ENCODE measurements around the gene NR3C2.

NR3C2 gene

GRCh38 chr4:148367756-148368155 lies 74.5 kb downstream of the NR3C2 start:
- no peak for DNase-seq
- no peak overlapping the region for H3K4me3 Mint-ChIP-seq
- H3K9me3 Mint-ChIP-seq = no peaks in the 10 kb centered on the region
- H3K27me3 Mint-ChIP-seq = no peaks in the 10 kb centered on the region
- CTCF ChIA-PET = no interaction called here
- no peak overlapping the region for H3K27ac Mint-ChIP-seq
- H3K36me3 Mint-ChIP-seq = no peaks in the 10 kb centered on the region
- peaks cover 4% of the 10 kb centered on the region for H3K4me1 Mint-ChIP-seq

- H3K9me3 Mint-ChIP-seq = no peaks in the 10 kb centered on the region
- H3K4me3 Mint-ChIP-seq = no peak overlapping the region
- H3K4me1 Mint-ChIP-seq = peaks cover 4% of the 10 kb centered on the region
- no peaks in the 10 kb centered on the region for H3K36me3 Mint-ChIP-seq
- H3K27ac Mint-ChIP-seq = no peak overlapping the region
- DNase-seq = no peak
- CTCF ChIA-PET = no interaction called here
- no peaks in the 10 kb centered on the region for H3K27me3 Mint-ChIP-seq
Measured at GRCh38 chr4:148366251-148366650, 76.0 kb downstream of the NR3C2 start.

GRCh38 chr4:148364525-148364924 lies 77.7 kb downstream of the NR3C2 start:
- DNase-seq = no peak
- Mint-ChIP-seq H3K36me3 (no peaks in the 10 kb centered on the region), H3K4me3 (no peak overlapping the region), H3K4me1 (peaks cover 8% of the 10 kb centered on the region), H3K27me3 (no peaks in the 10 kb centered on the region), H3K27ac (no peak overlapping the region), H3K9me3 (no peaks in the 10 kb centered on the region)
- CTCF ChIA-PET = no interaction called here

GRCh38 chr4:148359769-148360168 lies 82.4 kb downstream of the NR3C2 start:
- Mint-ChIP-seq H3K27ac (no peak overlapping the region), H3K27me3 (no peaks in the 10 kb centered on the region), H3K9me3 (no peaks in the 10 kb centered on the region), H3K36me3 (no peaks in the 10 kb centered on the region), H3K4me3 (no peak overlapping the region), H3K4me1 (peaks cover 20% of the 10 kb centered on the region)
- no peak for DNase-seq
- CTCF ChIA-PET = no interaction called here

GRCh38 chr4:148355442-148356123 lies 86.6 kb downstream of the NR3C2 start:
- H3K27me3 Mint-ChIP-seq = no peaks in the 10 kb centered on the region
- H3K4me3 Mint-ChIP-seq = no peak overlapping the region
- CTCF ChIA-PET = no interaction called here
- H3K9me3 Mint-ChIP-seq = no peaks in the 10 kb centered on the region
- peak overlapping the region; percentile 83 for H3K27ac Mint-ChIP-seq
- DNase-seq = no peak
- peaks cover 20% of the 10 kb centered on the region for H3K4me1 Mint-ChIP-seq
- no peaks in the 10 kb centered on the region for H3K36me3 Mint-ChIP-seq

GRCh38 chr4:148354186-148354585 lies 88.0 kb downstream of the NR3C2 start:
- DNase-seq = no peak
- CTCF ChIA-PET = no interaction called here
- Mint-ChIP-seq H3K27ac (no peak overlapping the region), H3K4me1 (peaks cover 15% of the 10 kb centered on the region), H3K4me3 (no peak overlapping the region), H3K36me3 (no peaks in the 10 kb centered on the region), H3K9me3 (no peaks in the 10 kb centered on the region), H3K27me3 (no peaks in the 10 kb centered on the region)

- H3K4me3 Mint-ChIP-seq = no peak overlapping the region
- no peaks in the 10 kb centered on the region for H3K9me3 Mint-ChIP-seq
- no peaks in the 10 kb centered on the region for H3K36me3 Mint-ChIP-seq
- H3K27ac Mint-ChIP-seq = no peak overlapping the region
- H3K4me1 Mint-ChIP-seq = peaks cover 15% of the 10 kb centered on the region
- CTCF ChIA-PET = no interaction called here
- no peak for DNase-seq
- H3K27me3 Mint-ChIP-seq = no peaks in the 10 kb centered on the region
Measured at GRCh38 chr4:148353571-148353970, 88.6 kb downstream of the NR3C2 start.

- no peak overlapping the region for H3K27ac Mint-ChIP-seq
- no peak overlapping the region for H3K4me3 Mint-ChIP-seq
- no peaks in the 10 kb centered on the region for H3K27me3 Mint-ChIP-seq
- CTCF ChIA-PET = no interaction called here
- H3K4me1 Mint-ChIP-seq = no peaks in the 10 kb centered on the region
- no peak for DNase-seq
- H3K36me3 Mint-ChIP-seq = no peaks in the 10 kb centered on the region
- H3K9me3 Mint-ChIP-seq = no peaks in the 10 kb centered on the region
Measured at GRCh38 chr4:148349153-148349552, 93.1 kb downstream of the NR3C2 start.

- DNase-seq = no peak
- CTCF ChIA-PET = no interaction called here
- no peaks in the 10 kb centered on the region for H3K4me1 Mint-ChIP-seq
- no peak overlapping the region for H3K4me3 Mint-ChIP-seq
- H3K36me3 Mint-ChIP-seq = no peaks in the 10 kb centered on the region
- H3K27me3 Mint-ChIP-seq = no peaks in the 10 kb centered on the region
- no peak overlapping the region for H3K27ac Mint-ChIP-seq
- no peaks in the 10 kb centered on the region for H3K9me3 Mint-ChIP-seq
Measured at GRCh38 chr4:148346657-148347056, 95.6 kb downstream of the NR3C2 start.

GRCh38 chr4:148345509-148345908 lies 96.7 kb downstream of the NR3C2 start:
- Mint-ChIP-seq H3K27ac (no peak overlapping the region), H3K27me3 (no peaks in the 10 kb centered on the region), H3K4me3 (no peak overlapping the region), H3K9me3 (no peaks in the 10 kb centered on the region), H3K4me1 (no peaks in the 10 kb centered on the region), H3K36me3 (no peaks in the 10 kb centered on the region)
- DNase-seq = no peak
- CTCF ChIA-PET = interaction anchor here (0.7 kb wide), 1 partner anchor 45 kb away, joined by 3 read pairs; no protein-coding TSS in a partner anchor

GRCh38 chr4:148344941-148345340 lies 97.3 kb downstream of the NR3C2 start:
- no peak for DNase-seq
- no peak overlapping the region for H3K4me3 Mint-ChIP-seq
- H3K27me3 Mint-ChIP-seq = no peaks in the 10 kb centered on the region
- no peaks in the 10 kb centered on the region for H3K9me3 Mint-ChIP-seq
- no peaks in the 10 kb centered on the region for H3K4me1 Mint-ChIP-seq
- CTCF ChIA-PET = interaction anchor here (0.7 kb wide), 1 partner anchor 46 kb away, joined by 3 read pairs; no protein-coding TSS in a partner anchor
- H3K27ac Mint-ChIP-seq = no peak overlapping the region
- H3K36me3 Mint-ChIP-seq = no peaks in the 10 kb centered on the region

- CTCF ChIA-PET = no interaction called here
- H3K27me3 Mint-ChIP-seq = no peaks in the 10 kb centered on the region
- no peaks in the 10 kb centered on the region for H3K9me3 Mint-ChIP-seq
- H3K4me3 Mint-ChIP-seq = no peak overlapping the region
- no peaks in the 10 kb centered on the region for H3K36me3 Mint-ChIP-seq
- H3K4me1 Mint-ChIP-seq = no peaks in the 10 kb centered on the region
- no peak overlapping the region for H3K27ac Mint-ChIP-seq
- no peak for DNase-seq
Measured at GRCh38 chr4:148344352-148344751, 97.9 kb downstream of the NR3C2 start.

- Mint-ChIP-seq H3K4me3 (no peak overlapping the region), H3K27ac (no peak overlapping the region), H3K4me1 (no peaks in the 10 kb centered on the region), H3K27me3 (no peaks in the 10 kb centered on the region), H3K9me3 (no peaks in the 10 kb centered on the region), H3K36me3 (no peaks in the 10 kb centered on the region)
- DNase-seq = no peak
- CTCF ChIA-PET = no interaction called here
Measured at GRCh38 chr4:148341980-148342800, 100.0 kb downstream of the NR3C2 start.

- no peak overlapping the region for H3K4me3 Mint-ChIP-seq
Measured at GRCh38 chr4:148335133-148335532, 107.1 kb downstream of the NR3C2 start.

GRCh38 chr4:148333265-148333664 lies 108.9 kb downstream of the NR3C2 start:
- Mint-ChIP-seq H3K4me1 (no peaks in the 10 kb centered on the region), H3K36me3 (no peaks in the 10 kb centered on the region), H3K9me3 (no peaks in the 10 kb centered on the region), H3K27me3 (no peaks in the 10 kb centered on the region), H3K4me3 (no peak overlapping the region), H3K27ac (no peak overlapping the region)
- CTCF ChIA-PET = no interaction called here
- no peak for DNase-seq

More at GRCh38 chr4:148335133-148335532, 107.1 kb downstream of the NR3C2 start:
- Mint-ChIP-seq H3K36me3 (no peaks in the 10 kb centered on the region), H3K9me3 (no peaks in the 10 kb centered on the region), H3K27ac (no peak overlapping the region), H3K4me1 (no peaks in the 10 kb centered on the region), H3K27me3 (no peaks in the 10 kb centered on the region)
- no peak for DNase-seq
- CTCF ChIA-PET = no interaction called here
